Measurements from ENCODE around the gene RHOC.

RHOC gene

DNA sequence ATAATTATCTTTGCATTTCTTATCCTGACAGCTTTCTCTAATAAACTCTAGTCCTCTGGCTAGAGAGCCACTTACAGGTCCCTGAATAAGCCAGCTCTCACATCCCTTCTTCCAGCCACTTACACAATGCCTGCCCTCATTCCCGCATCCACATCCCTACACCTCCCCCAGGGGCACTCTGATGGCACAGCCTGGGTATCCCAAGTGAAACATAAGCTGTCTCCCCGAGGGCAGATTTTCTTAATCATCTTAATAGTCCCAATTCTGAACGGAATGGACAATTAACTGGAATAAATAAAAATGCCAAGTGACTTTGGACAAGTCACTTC lies 4.9 kb downstream of the RHOC start:
- DNase-seq (ENCODE audit: low read depth in 2 of 2) = no peak

DNA sequence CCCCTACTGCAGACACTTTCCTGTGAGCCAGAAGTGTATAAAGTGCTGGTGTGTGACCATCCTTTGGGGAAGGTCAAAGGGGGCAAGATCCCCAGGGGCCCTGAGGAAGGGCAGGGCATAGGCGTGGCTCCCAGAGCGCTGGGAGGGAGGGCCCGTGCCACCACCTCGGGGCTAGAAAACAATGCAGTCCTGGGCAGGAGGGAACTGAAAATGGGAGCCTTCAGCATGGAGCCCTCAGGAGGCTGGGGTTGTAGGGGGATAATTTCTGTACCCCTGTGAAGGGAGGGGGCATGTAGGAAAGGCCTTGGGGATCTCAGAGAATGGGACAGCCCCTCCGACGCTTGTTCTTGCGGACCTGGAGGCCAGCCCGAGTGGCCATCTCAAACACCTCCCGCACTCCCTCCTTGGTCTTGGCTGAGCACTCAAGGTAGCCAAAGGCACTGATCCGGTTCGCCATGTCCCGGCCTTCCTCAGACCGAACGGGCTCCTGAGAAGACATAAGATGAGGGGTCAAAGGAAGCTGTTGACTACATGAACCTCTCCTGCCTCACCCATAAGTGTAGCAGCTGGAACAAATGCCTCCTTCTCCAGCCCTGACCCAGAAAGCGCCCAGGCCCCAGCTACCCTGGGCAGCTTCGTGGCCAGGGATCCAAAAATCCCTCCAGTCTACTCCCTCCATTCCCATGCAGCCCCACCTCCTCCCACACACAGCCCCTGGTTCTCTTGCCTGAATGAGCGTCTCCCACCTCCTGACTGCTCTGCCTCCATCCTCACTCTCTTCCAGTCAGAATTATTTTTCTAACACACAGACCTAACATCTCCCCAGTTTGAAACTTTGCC lies 5.5 kb downstream of the RHOC start:
- DNase-seq (ENCODE audit: low read depth in 2 of 2) = no peak

DNA sequence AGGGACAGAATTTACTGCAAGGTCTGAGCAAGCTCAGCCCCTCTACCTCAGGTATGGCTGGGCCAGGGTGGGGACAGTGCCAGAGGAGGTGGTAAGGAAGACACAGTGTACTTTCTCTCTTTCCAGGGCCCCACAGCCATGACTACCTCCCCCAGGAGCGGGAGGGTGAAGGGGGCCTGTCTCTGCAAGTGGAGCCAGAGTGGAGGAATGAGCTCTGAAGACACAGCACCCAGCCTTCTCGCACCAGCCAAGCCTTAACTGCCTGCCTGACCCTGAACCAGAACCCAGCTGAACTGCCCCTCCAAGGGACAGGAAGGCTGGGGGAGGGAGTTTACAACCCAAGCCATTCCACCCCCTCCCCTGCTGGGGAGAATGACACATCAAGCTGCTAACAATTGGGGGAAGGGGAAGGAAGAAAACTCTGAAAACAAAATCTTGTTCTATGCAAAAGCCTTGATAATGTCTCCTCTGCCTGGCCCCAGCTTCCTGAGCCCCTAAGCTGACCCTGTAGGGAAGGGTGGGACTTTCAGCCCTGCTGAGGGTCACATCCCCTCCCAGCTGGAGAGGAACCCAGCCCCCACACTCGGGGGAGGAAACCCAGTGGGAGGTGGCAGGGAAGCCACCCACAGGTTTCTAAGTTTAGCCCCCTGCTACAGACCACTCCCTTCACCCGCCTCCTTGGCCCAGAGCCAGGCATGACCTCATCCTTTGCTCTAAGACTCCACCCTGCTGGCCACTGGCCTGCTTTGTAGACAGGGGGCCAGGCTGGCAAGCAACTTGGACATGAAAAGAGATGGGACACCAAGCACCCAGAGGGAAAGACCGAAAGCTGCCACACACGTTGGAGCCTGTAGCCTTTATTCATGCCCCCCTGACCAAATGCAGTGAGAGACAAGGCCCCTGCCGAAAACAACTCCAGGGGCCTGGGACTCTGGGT lies 6.4 kb downstream of the RHOC start:
- peak; percentile 90 to 93 for DNase-seq (ENCODE audit: low read depth in 2 of 2)

DNA sequence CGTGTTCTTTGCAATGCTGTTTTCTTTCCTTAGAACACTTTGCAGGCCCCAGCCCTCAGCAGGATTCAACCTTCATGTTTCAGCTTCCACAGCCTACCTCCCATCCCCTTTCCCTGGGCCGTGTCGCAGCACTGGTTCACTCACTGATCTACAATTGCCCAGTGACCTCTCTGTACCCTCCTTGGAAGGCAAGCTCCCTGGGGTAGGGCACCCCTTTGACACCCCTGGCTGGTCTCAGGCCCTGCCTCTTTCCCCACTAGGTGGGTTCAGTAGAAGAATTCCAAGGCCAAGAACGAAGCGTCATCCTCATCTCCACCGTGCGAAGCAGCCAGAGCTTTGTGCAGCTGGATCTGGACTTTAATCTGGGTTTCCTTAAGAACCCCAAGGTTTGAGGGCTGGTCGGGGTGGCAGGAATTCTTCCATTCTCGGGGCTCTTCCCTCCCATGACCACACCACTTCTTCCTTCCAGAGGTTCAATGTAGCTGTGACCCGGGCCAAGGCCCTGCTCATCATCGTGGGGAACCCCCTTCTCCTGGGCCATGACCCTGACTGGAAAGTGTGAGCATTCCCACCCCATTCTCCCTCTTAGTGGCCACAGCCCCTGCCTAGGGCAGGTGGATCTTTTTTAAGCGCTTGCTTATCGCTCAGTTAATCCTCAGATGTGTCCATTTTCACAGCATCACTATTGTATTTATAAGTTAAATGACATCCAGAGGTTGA lies 7.3 kb downstream of the RHOC start:
- DNase-seq (ENCODE audit: low read depth in 2 of 2) = no peak

DNA sequence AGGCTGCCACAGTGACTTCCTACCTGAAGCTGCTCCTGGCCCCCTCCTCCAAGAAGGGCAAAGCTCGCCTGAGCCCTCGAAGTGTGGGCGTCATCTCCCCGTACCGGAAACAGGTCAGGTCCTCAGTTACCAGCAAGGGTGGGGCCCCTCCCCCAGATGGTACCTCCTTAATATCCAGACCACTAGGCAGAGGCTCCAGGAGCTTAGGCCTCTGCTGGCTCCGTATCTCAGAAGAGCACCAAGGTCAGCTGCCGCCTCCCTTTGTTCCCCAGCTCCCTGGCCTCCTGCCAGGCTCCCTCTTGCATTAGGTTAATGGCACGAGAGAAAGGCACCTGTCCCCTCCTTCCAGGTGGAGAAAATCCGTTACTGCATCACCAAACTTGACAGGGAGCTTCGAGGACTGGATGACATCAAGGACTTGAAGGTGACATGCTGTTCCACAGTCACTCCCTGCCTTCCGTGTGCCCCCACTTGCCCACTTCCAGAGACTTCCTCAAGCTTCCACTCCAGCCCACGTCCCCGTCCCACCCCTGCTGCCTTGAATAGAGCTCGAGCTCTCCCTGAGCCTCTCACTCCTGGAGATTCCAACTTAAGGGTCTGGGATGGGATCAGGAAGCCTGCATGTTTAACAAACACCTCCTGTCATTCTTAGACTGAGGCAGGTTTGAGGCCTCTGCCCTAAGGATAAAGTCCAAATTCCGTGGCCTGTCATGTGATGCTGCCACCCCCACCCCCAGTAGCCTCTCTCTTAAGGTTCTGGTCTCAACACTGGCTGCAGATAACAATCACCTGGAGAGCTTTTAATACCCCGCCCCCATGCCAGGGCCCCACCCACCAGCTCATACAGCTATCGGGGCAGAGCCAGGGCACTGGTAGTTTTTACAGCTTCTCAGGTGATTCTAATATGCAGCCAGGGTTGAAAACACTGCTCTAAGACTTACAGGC lies 8.3 kb downstream of the RHOC start:
- no peak for DNase-seq (ENCODE audit: low read depth in 2 of 2)

DNA sequence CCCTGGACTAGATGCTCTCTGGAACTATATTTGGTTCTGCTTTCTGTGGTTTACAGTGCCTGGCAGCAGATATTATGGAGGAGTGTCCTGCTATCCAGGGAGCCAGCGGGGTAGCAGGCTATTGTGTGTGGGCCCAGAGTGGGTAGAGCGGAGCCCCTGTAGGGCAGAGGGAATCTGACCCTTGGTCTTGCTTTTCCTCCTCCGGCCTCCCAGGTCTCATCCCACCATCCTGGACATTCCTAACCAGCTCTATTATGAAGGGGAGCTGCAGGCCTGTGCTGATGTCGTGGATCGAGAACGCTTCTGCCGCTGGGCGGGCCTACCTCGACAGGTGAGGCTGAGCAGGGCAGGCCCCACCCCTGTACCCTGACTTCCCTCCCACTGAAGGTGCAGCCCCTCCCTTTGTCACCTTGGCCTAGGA lies 9.1 kb downstream of the RHOC start:
- no peak for DNase-seq (ENCODE audit: low read depth in 2 of 2)

DNA sequence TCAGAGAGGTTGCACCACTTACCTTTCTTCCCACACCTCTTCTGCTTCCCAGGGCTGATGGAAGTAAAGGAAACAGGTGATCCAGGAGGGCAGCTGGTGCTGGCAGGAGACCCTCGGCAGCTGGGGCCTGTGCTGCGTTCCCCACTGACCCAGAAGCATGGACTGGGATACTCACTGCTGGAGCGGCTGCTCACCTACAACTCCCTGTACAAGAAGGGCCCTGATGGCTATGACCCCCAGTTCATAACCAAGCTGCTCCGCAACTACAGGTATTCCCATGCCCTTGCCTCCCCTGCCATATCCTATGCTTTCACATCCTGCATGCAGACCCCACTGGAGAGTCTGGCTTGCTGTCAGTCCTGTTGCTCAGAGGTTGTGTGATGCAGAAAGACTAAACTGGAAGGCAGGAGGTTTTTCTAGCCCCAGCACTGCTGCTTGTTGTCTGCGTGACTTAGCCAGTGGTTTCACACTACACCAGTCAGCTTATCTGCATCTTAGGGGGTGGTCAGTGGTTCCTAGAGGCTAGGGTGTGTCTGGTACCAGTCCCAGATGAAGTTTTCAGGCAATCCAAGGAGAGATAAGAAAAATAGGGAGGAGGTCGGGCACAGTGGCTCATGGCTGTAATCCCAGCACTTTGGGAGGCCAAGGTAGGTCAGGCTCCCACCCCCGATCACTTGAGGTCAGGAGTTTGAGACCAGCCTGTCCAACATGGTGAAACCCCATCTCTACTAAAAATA lies 10.2 kb downstream of the RHOC start:
- no peak for DNase-seq (ENCODE audit: low read depth in 2 of 2)

DNA sequence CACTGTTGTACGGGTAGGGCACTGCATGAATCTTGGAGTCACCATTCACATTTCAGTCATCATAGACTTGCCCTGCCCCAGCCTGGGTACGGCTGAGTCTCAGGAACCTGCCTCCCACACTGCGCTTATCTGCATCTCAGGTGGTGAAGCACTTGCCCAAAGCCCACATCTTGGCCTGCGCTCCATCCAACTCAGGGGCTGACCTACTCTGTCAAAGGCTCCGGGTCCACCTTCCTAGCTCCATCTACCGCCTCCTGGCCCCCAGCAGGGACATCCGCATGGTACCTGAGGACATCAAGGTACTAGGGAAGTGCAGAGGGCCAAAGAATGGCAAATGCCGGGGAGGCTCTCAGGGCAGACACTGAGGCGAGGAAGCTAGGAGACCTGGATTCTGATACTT lies 11.7 kb downstream of the RHOC start:
- DNase-seq (ENCODE audit: low read depth in 2 of 2) = no peak

DNA sequence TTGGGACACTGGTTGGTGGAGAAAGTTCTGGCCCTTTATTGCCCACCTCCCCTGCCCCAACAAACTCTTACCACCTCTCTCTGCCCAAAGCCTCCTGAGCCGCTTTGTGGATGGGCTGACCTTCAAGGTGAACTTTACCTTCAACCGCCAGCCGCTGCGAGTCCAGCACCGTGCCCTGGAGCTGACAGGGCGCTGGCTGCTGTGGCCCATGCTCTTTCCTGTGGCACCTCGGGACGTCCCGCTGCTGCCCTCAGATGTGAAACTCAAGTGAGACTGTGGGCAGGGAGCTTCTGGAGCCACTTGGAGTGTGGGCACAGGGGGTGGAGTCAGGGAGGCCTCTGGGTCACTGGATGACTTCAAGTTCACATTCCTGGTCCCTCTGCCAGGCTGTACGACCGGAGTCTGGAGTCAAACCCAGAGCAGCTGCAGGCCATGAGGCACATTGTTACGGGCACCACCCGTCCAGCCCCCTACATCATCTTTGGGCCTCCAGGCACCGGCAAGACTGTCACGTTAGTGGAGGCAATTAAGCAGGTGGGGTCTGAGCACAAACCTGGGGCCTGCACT lies 12.5 kb downstream of the RHOC start:
- DNase-seq (ENCODE audit: low read depth in 2 of 2) = no peak

DNA sequence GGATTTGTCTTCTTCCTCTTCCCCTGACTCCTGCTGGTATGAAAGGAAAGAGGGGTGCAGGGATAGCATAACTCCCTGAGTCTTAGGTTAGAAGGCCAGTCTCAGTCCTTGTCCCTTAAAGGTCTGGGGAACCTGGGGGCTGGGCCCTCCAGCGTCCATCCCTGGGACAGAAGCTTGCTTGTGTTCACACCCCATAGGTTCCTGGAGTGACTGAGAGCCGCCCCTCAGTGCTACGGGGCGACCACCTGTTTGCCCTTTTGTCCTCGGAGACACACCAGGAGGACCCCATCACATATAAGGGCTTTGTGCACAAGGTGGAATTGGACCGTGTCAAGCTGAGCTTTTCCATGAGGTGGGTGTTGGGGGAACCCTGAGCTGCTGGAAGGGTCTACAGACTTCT lies 13.1 kb downstream of the RHOC start:
- no peak for DNase-seq (ENCODE audit: low read depth in 2 of 2)

DNA sequence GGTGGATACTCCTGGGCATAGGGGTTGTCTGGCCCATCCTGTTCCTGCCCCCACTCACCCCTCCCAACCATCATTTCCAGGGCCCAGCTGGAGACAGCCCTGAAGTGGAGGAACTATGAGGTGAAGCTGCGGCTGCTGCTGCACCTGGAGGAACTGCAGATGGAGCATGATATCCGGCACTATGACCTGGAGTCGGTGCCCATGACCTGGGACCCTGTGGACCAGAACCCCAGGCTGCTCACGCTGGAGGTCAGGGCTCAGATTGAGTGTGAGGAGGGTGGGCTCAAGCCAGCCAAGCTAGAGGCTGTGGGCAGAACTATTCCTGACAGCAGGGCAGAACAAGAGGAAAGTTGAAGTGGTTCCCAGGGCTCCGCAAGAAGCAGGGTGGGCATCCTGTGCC lies 14.2 kb downstream of the RHOC start:
- no peak for DNase-seq (ENCODE audit: low read depth in 2 of 2)

DNA sequence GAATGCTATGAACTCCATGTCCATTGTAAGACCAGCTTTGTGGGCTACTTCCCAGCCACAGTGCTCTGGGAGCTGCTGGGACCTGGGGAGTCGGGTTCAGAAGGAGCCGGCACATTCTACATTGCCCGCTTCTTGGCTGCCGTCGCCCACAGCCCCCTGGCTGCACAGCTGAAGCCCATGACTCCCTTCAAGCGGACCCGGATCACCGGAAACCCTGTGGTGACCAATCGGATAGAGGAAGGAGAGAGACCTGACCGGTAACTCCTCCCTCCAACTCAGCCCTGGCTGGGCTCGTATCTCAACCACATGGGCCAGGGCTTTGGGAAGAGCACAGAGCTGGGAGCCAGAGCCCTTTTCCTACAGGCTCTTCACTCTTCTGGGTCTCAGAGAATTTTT lies 17.1 kb downstream of the RHOC start:
- DNase-seq (ENCODE audit: low read depth in 2 of 2) = no peak

DNA sequence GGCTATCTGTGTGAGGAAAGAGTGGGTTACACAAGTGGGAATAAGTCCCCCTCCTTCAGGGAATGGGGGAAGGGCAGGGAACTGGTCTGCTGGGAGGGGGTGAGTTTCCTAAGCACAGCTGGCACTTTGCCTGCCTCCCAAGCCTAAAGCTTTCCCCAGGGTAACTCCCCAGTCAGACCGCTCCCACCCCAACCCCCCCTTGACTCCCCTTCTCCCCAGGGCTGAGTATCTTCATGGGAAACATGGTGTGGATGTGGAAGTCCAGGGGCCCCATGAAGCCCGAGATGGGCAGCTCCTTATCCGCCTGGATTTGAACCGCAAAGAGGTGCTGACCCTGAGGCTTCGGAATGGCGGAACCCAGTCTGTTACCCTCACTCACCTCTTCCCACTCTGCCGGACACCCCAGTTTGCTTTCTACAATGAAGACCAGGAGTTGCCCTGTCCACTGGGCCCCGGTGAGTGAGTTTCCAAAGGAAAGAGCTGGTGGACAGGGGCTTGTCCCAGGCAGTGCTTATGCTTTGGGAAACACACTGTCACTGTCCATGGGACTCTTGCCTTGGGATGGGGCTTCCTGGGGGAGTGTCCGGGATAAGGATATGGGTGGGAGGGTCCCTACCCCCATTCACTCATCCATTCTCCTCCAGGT lies 17.6 kb downstream of the RHOC start:
- no peak for DNase-seq (ENCODE audit: low read depth in 2 of 2)

DNA sequence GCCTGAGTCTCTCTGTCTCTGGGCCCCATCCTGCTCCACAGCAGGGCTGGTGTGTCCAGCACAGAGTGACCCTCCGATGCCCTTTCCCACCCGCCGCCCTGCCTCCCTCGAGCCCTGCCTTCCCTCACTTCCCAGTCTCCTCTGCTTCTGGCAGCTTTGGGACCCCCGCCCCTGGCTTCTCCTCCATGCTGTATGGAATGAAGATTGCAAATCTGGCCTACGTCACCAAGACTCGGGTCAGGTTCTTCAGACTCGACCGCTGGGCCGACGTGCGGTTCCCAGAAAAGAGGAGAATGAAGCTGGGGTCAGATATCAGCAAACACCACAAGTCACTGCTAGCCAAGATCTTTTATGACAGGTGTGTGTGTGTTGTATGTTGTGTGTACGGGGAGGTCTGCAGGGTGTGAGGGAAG lies 18.1 kb downstream of the RHOC start:
- DNase-seq (ENCODE audit: low read depth in 2 of 2) = no peak

DNA sequence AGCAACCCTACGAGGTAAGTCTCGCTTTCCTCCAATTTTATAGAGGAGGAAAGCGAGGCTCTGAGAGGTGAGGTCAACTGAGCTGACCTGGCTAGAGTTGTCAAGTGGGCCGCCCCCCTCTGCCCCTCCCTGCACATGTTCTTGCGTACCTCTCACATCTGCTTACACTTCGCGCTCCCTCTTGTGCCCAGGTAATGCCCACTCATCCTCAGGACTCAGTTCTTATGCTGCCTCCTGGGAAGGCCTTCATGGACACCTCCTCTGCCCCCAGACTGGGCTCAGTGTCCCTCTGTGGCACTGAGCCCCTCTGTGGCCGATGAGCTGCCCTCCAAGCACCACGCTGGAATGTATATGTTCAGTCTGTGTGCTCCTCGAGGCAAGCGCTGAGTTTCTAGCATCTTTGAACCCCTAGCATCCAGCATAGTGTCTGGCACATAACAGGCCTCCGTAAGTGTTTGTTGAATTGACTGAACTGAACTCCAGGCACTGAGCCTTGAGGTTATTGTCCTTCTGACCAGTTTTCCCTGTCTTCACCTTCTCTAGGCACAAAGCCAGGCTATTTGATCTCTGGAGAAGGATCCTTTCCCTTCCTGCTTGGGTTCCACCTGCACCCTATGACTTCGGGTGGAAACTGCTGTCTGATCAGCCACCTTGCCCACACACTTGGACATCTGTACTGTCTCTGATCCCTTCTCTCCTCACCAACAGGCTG lies 19.0 kb downstream of the RHOC start:
- no peak for DNase-seq (ENCODE audit: low read depth in 2 of 2)

DNA sequence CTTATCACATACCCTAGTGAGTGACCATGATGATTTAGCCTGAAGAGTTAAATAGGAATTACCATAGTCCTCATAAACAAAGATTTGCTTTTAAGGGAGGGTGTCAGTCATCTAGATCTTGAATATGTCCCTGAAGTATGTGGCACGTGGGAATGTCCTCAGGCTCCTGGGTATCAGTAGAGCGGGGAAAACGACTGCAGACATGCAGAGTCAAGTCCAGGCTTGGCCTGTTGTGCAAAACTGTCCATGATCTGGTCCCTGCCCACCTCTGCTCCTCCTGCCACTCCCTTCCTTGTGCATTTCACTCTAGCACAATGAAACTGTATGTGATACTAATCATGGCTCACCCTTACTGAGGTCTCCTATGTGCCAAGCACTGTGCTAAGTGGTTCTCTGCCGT lies 19.6 kb downstream of the RHOC start:
- no peak for DNase-seq (ENCODE audit: low read depth in 2 of 2)

DNA sequence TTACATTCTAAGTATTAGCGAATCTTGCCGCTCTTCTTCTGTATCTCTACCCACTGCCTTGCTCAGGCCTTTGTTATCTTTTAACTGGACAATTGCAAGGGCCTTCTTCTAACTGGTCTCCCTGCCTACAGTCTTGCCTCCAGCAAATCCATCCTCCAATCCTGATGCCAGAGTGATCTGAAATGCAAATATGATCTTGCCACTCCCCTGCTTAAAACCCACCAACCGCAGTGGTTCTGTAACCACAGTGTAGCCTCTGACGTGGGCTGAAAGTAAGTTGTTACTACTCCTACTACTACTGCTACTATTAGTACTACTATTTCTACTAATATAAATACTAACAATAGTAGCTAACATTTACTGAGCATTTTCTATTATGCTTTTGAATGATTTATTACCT lies 20.1 kb downstream of the RHOC start:
- no peak for DNase-seq (ENCODE audit: low read depth in 2 of 2)

DNA sequence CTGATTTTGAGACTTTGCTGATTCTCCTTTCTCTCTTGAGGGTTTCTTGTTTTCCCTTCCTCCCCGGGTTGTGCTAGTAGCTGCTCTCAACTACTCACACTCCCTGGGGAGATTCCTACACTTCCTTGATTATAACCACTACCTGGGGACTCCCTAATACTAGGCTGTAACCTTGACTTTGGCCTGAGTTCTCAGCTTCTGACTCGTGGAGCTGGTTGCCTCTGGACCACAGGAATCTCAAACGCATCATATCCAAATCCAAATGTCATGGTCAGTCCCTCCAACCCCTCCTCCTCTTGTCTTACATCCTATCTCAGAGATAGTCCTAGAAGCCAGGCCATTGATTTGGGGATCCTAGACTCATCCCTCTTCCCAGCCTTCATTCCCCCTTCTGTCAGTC lies 20.5 kb downstream of the RHOC start:
- no peak for DNase-seq (ENCODE audit: low read depth in 2 of 2)

DNA sequence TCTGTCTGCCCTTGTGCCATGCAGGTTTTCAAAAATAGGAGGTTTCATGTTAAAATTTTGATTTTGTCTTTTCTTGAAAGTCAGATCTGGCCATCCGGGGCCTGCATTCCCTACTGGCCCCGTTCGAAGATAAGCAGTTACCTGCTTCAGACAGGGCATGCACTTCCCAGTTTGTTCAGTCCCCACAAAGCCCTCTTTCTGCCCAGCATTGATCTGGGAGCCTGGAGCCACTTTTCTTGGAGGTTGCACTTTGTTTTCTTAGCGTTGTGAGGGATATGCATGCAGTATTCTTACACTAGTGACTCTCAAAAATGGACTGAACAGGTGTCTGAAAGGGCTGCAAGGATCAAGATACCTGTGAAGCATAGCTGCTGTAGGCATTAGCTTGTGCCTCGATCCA lies 21.0 kb downstream of the RHOC start:
- DNase-seq (ENCODE audit: low read depth in 2 of 2) = no peak

Data from fibroblast of skin of left quadriceps (primary cell).